ENCODE results near the gene TTYH1. TPM values are rescaled to one million over a fixed set of nuclear protein-coding genes. Genes with fewer than 3 reads are reported as not detected.

TTYH1 gene
- total and polyA plus RNA-seq, 9 of the 15 experiments (the other 6 are each of a cell fraction or from before 2014, with no cell fraction given), result 0.08 TPM; not detected in 8

- ChIA-PET CTCF (ENCODE audit: low intra/inter-chr PET ratio) (no interaction called here), POLR2A (no interaction called here)
- no peak for FAIRE-seq
- TF ChIP-seq KLF6 (CRISPR knock-in tag; IDR thresholded peaks at IDR 0.05; ENCODE audit: borderline replicate concordance), result no peak
- TF ChIP-seq PHB (CRISPR knock-in tag; IDR thresholded peaks at IDR 0.05), result no peak
- TF ChIP-seq ZFX (CRISPR knock-in tag; IDR thresholded peaks at IDR 0.05), result no peak
- no peak for TF ChIP-seq ZNF699 (CRISPR knock-in tag; IDR thresholded peaks at IDR 0.05; ENCODE audit: insufficient replicate concordance)
- no peak for TF ChIP-seq HNRNPUL1 (IDR thresholded peaks at IDR 0.05; ENCODE audit: low read length)
- TF ChIP-seq, protein P1, sequence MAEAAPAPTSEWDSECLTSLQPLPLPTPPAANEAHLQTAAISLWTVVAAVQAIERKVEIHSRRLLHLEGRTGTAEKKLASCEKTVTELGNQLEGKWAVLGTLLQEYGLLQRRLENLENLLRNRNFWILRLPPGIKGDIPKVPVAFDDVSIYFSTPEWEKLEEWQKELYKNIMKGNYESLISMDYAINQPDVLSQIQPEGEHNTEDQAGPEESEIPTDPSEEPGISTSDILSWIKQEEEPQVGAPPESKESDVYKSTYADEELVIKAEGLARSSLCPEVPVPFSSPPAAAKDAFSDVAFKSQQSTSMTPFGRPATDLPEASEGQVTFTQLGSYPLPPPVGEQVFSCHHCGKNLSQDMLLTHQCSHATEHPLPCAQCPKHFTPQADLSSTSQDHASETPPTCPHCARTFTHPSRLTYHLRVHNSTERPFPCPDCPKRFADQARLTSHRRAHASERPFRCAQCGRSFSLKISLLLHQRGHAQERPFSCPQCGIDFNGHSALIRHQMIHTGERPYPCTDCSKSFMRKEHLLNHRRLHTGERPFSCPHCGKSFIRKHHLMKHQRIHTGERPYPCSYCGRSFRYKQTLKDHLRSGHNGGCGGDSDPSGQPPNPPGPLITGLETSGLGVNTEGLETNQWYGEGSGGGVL (CRISPR knock-in tag; IDR thresholded peaks at IDR 0.05), result no peak
- TF ChIP-seq ETV5 (CRISPR knock-in tag; IDR thresholded peaks at IDR 0.05; ENCODE audit: low read depth), result no peak
- no peak for TF ChIP-seq HMG20A (CRISPR knock-in tag; conservative IDR thresholded peaks at IDR 0.05)
- TF ChIP-seq BRD9 (IDR thresholded peaks at IDR 0.05; ENCODE audit: low read depth, partially characterized antibody), result no peak
- TF ChIP-seq NFATC3 (IDR thresholded peaks at IDR 0.05), result no peak
- TF ChIP-seq NELFE (IDR thresholded peaks at IDR 0.05; ENCODE audit: insufficient read depth, insufficient read length), result no peak
- no peak for TF ChIP-seq SRSF9 (IDR thresholded peaks at IDR 0.05; ENCODE audit: borderline replicate concordance, low read depth, low read length)
- TF ChIP-seq HNRNPK (IDR thresholded peaks at IDR 0.05; ENCODE audit: low read depth, low read length, poor library complexity, severe bottlenecking), result no peak
- no peak for TF ChIP-seq BDP1 (IDR thresholded peaks at IDR 0.05; ENCODE audit: insufficient read depth, insufficient read length)
- Histone ChIP-seq H3K9me1 (ENCODE audit: control insufficient read depth, insufficient read depth, low read length) (no peaks in the 10 kb centered on the region), H3K4me1 (replicated peaks in 1 of 2; ENCODE audit: control insufficient read depth in 2 of 2, insufficient read depth in 2 of 2, low read length in 2 of 2) (no peaks in the 10 kb centered on the region; a peak in 1 of 5 replicates), H3K79me2 (ENCODE audit: control insufficient read depth, insufficient read depth, low read length) (no peaks in the 10 kb centered on the region), H3K9ac (ENCODE audit: insufficient read depth in 1 of 2, low read depth in 2 of 2, low read length in 2 of 2) (no peak overlapping the region), H3K27ac (ENCODE audit: extremely low read depth, low read depth, low read length) (no peak overlapping the region), H3K27me3 (ENCODE audit: control insufficient read depth in 2 of 2, insufficient read depth in 2 of 2, low read length in 2 of 2) (peaks cover 8 to 20% of the 10 kb centered on the region in 2 experiments; a peak in 3 of 5 replicates), H3K4me3 (no peak overlapping the region), H2AFZ (ENCODE audit: low read depth, low read length) (no peak overlapping the region), H3K36me3 (ENCODE audit: control insufficient read depth, insufficient read depth, low read length) (no peaks in the 10 kb centered on the region), H3K9me3 (replicated peaks; ENCODE audit: control insufficient read depth, insufficient read depth, low read depth, low read length) (no peaks in the 10 kb centered on the region), H4K20me1 (replicated peaks; ENCODE audit: control insufficient read depth, insufficient read depth, low read length) (no peaks in the 10 kb centered on the region; the same call in none of the 2 replicates), H3K4me2 (ENCODE audit: insufficient read depth, low read length) (no peak overlapping the region)
- intact Hi-C loops (cut with micrococcal nuclease), result no loop called here
- WGBS (ENCODE audit: insufficient coverage, low coverage, missing lambda C conversion rate), result 0% methylated on average over 10 of the region's 10 CpGs
- in situ Hi-C loops (cut with MboI), result loop anchor here (10.0 kb wide), 1 partner anchor 190 kb away; no protein-coding TSS in a partner anchor
- no TSS peak for BruUV-seq (replicated peaks)
- no peak for ATAC-seq
- no peak for DNase-seq (ENCODE audit: extremely low read depth in 1 of 4, low spot score in 3 of 4)
Measured at GRCh38 chr19:54484451-54484850, 69.2 kb downstream of the TTYH1 start.

All from K562 (cell line).